Activated CD4-positive, CD25-positive, alpha-beta regulatory T cell treated with anti-CD3 and anti-CD28 coated beads, Interleukin-2, amount 50 U/mL, for 72 hours (primary cell): Measurements from ENCODE around the gene CTXND2.
"Not testable (repeated sequence)": the region's sequence is repeated elsewhere in the genome, so short reads cannot be mapped to it uniquely, and the experiment has no call there.

ENCODE experiments used
- DNase-seq: peaks from one replicate; pipeline ENCODE4 v3.0.0; 2021

The CTXND2 gene

GRCh38 chr1:150893336-150893913 is 6.5 kb downstream of the CTXND2 start:
- no peak for DNase-seq

- no peak for DNase-seq
Measured at GRCh38 chr1:150895618-150896017, 8.7 kb downstream of the CTXND2 start.

GRCh38 chr1:150899795-150900194 is 12.9 kb downstream of the CTXND2 start:
- not testable (repeated sequence) for DNase-seq

GRCh38 chr1:150902346-150902745 is 15.4 kb downstream of the CTXND2 start:
- no peak for DNase-seq

- DNase-seq, result no peak
Measured at GRCh38 chr1:150902751-150903150, 15.8 kb downstream of the CTXND2 start.

- DNase-seq, result no peak
Measured at GRCh38 chr1:150905301-150905700, 18.4 kb downstream of the CTXND2 start.

GRCh38 chr1:150906329-150906728 is 19.4 kb downstream of the CTXND2 start:
- DNase-seq, result no peak

GRCh38 chr1:150906813-150907212 is 19.9 kb downstream of the CTXND2 start:
- DNase-seq, result no peak

- no peak for DNase-seq
Measured at GRCh38 chr1:150909585-150910180, 22.7 kb downstream of the CTXND2 start.

- no peak for DNase-seq
Measured at GRCh38 chr1:150912623-150913022, 25.7 kb downstream of the CTXND2 start.

GRCh38 chr1:150917387-150917786 is 30.5 kb downstream of the CTXND2 start:
- DNase-seq, result no peak

- DNase-seq, result peak; percentile 66
Measured at GRCh38 chr1:150922519-150922975, 35.6 kb downstream of the CTXND2 start.

GRCh38 chr1:150925080-150925479 is 38.1 kb downstream of the CTXND2 start:
- DNase-seq, result no peak

GRCh38 chr1:150926097-150926741 is 39.3 kb downstream of the CTXND2 start, which contains the start of gene SETDB1:
TSS of gene SETDB1 (plus strand) at chr1:150926363. CDS start at chr1:150927715, 1,352 bp downstream.
- DNase-seq, result peak; percentile 91

GRCh38 chr1:150927624-150928023 is 40.7 kb downstream of the CTXND2 start:
- DNase-seq, result no peak

- no peak for DNase-seq
Measured at GRCh38 chr1:150928286-150928685, 41.4 kb downstream of the CTXND2 start.

GRCh38 chr1:150928775-150929174 is 41.8 kb downstream of the CTXND2 start:
- DNase-seq, result not testable (repeated sequence)

GRCh38 chr1:150931773-150932172 is 44.8 kb downstream of the CTXND2 start:
- DNase-seq, result no peak

- no peak for DNase-seq
Measured at GRCh38 chr1:150944856-150945255, 57.9 kb downstream of the CTXND2 start.

- no peak for DNase-seq
Measured at GRCh38 chr1:150954708-150955107, 67.8 kb downstream of the CTXND2 start.

GRCh38 chr1:150955280-150955679 is 68.3 kb downstream of the CTXND2 start:
- DNase-seq, result no peak

GRCh38 chr1:150957666-150958065 is 70.7 kb downstream of the CTXND2 start:
- DNase-seq, result no peak

- DNase-seq, result peak; percentile 9
Measured at GRCh38 chr1:150960646-150961045, 73.7 kb downstream of the CTXND2 start.

GRCh38 chr1:150961756-150962155 is 74.8 kb downstream of the CTXND2 start:
- no peak for DNase-seq
